LNCaP clone FGC (cell line): ENCODE measurements around the gene SDC4.

Experiments
- DNase-seq: peaks from one replicate; pipeline ENCODE4 v3.0.0-alpha.2; 2011; ENCODE audit warnings: low read depth
- H3K4me3 ChIP-seq: 2 replicates; pipeline ENCODE4 v1.5.1; 2011; ENCODE audit warnings: mild to moderate bottlenecking, low read depth, low read length, control low read depth
- TF ChIP-seq, protein P1 (sequence below): IDR thresholded peaks from 2 replicates; pipeline ENCODE4 v1.5.1; 2012; ENCODE audit warnings: mild to moderate bottlenecking; ENCODE audit not compliant: control insufficient read depth, insufficient read depth; ENCODE audit errors: extremely low read depth

SDC4 gene

DNA sequence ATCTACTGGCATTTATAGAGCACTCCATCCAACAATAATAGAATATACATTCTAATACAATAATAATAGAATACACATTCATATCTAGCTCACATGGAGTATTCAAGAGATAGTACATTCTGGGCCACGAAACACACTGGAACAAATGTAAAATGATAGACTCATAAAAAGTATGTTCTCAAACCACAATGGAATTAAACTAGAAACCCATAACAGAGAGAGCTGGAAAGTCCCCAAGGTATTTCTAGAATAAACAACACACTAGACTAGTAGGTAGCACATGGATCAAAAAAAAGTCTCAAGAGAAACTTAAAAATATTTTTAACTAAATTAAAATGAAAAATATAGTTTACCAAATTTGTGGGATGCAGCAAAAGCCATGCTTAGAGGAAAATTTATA, 39.0 kb upstream of the SDC4 start:
- TF ChIP-seq, protein P1, sequence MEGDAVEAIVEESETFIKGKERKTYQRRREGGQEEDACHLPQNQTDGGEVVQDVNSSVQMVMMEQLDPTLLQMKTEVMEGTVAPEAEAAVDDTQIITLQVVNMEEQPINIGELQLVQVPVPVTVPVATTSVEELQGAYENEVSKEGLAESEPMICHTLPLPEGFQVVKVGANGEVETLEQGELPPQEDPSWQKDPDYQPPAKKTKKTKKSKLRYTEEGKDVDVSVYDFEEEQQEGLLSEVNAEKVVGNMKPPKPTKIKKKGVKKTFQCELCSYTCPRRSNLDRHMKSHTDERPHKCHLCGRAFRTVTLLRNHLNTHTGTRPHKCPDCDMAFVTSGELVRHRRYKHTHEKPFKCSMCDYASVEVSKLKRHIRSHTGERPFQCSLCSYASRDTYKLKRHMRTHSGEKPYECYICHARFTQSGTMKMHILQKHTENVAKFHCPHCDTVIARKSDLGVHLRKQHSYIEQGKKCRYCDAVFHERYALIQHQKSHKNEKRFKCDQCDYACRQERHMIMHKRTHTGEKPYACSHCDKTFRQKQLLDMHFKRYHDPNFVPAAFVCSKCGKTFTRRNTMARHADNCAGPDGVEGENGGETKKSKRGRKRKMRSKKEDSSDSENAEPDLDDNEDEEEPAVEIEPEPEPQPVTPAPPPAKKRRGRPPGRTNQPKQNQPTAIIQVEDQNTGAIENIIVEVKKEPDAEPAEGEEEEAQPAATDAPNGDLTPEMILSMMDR: no peak
- no peak for DNase-seq
- H3K4me3 ChIP-seq: no peak overlapping the region

- DNase-seq: no peak
- no peak within 1 kb of the TSS for H3K4me3 ChIP-seq
- TF ChIP-seq, protein P1: no peak
Measured at GRCh38 chr20:45378191-45378590, 30.0 kb upstream of the SDC4 start, which contains the start of gene TP53TG5. TSS of gene TP53TG5 (minus strand) at chr20:45378325. CDS start at chr20:45378236, 89 bp downstream.

GRCh38 chr20:45377269-45377668, 29.0 kb upstream of the SDC4 start:
- H3K4me3 ChIP-seq: no peak overlapping the region
- TF ChIP-seq, protein P1: no peak
- DNase-seq: no peak

DNA sequence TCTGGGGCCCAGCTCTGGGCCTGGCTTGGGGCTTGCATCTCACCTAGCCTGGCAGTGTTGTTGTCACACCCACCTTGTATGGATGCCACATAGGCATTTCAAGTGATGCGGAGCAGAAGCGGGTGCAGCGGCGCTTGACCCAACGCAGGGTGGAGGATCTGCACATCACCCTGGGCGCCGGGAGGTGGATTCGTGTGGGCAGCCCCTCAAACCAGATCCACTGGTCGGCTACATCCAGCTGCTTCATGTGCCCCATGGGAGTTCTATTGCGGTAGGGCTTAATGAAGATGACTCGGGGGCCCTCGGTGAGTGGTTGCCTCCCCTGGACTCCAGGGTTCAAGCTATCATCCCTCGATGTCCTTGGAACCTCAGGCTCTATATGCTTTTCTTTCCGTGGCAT, 26.7 kb upstream of the SDC4 start:
- TF ChIP-seq, protein P1: no peak
- DNase-seq: no peak
- H3K4me3 ChIP-seq: no peak overlapping the region

DNA sequence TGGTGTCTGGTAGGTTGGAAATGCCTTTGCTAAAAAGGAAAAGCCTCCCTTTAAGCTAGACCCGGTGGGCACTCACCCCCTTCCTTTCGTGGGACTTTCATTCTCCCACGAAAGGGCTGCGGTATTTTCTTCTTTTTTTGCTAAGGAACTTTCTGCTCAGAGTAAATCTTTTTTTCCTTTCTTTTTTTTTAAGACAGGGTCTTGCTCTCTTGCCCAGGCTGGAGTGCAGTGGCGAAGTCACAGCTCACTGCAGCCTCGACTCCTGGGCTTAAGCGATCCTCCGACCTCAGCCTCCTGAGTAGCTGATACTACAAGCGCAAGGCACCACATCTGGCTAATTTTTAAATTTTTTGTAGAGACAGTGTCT, 25.9 kb upstream of the SDC4 start:
- TF ChIP-seq, protein P1: no peak
- no peak for DNase-seq
- H3K4me3 ChIP-seq: no peak overlapping the region

DNA sequence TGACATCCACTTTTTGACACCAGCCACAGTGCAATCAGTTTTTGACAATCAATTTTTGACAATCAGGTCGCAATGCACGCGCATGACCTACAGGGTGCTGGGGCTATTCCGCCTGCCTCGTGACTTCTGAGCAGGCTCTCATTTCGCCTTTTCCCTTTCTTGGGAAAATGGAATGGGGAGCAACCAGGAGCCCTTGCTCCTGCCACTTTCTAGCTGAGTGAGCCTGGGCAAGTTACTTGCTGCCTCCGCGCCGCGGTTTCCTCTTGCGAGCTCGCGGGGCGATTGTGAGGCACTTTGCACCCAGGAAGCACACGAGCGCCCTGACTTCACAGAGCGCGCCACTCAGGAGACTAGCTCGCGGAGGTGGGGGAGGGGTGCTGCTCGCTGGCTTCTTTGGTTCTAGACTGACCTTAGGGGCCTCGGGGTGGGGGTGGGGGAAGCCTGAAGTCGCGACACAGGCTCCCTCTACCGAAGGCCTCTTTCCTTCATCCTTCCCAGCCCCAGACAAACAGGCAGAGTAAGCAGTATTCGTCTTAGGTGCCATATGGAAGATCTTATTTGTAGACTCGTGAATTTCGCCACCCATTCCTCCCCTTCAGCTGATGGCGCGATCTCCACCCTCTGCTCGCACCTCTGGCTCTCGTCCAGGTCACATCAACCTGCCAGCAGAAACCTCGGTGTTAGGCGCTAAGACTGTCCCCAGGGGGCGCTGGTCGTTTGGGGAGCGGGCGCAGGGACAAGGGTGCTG, 25.3 kb upstream of the SDC4 start:
- peak; percentile 38 for DNase-seq
- H3K4me3 ChIP-seq: no peak overlapping the region
- TF ChIP-seq, protein P1: peak; percentile 87

- no peak overlapping the region for H3K4me3 ChIP-seq
- TF ChIP-seq, protein P1: no peak
- no peak for DNase-seq
Measured at GRCh38 chr20:45372646-45373352, 24.6 kb upstream of the SDC4 start.
